Hepatocyte (in vitro differentiated cells): ENCODE results near the gene IQCM.

Experiments used
- CTCF ChIP-seq: fragments of 200-600 bp; sonication (generic); IDR thresholded peaks from 2 replicates; pipeline ENCODE4 v1.5.1; 2016; ENCODE audit warnings: antibody characterized with exemption, mild to moderate bottlenecking; ENCODE audit not compliant: poor library complexity
- EZH2phosphoT487 ChIP-seq: fragments of 200-600 bp; sonication (generic); IDR thresholded peaks from one replicate; pipeline ENCODE4 v1.6.1; 2018; ENCODE audit warnings: antibody characterized with exemption, mild to moderate bottlenecking, low read depth, moderate library complexity; ENCODE audit not compliant: unreplicated experiment, severe bottlenecking

GRCh38 chr4:149715822-149716585, 99.6 kb downstream of the IQCM start:
- TF ChIP-seq CTCF (no peak), EZH2phosphoT487 (no peak)
